HFFc6 (cell line): ENCODE data around the gene DNAH6. TPM values are rescaled to one million over a fixed set of nuclear protein-coding genes. Genes with fewer than 3 reads are reported as not detected.
A peak's percentile ranks its signal among the peaks of the same experiment; 100 is the strongest.

Experiments
- DNase-seq: peaks from one replicate; pipeline ENCODE4 v3.0.0-alpha.2; 2018
- H3K27ac Mint-ChIP-seq: 2 replicates; pipeline ENCODE4 v1.8.0; 2020; ENCODE audit warnings: mild to moderate bottlenecking, mixed read lengths
- H3K27me3 Mint-ChIP-seq: 2 replicates; pipeline ENCODE4 v1.8.0; 2021; ENCODE audit warnings: mild to moderate bottlenecking, moderate library complexity, mixed read lengths; ENCODE audit not compliant: insufficient read depth
- H3K36me3 Mint-ChIP-seq: 2 replicates; pipeline ENCODE4 v1.8.0; 2021; ENCODE audit warnings: low read depth, mixed read lengths
- H3K4me1 Mint-ChIP-seq: 2 replicates; pipeline ENCODE4 v1.8.0; 2020; ENCODE audit warnings: low read depth, mixed read lengths
- H3K4me3 Mint-ChIP-seq: 2 replicates; pipeline ENCODE4 v1.8.0; 2020; ENCODE audit warnings: mild to moderate bottlenecking, moderate library complexity, mixed read lengths
- H3K9me3 Mint-ChIP-seq: 2 replicates; pipeline ENCODE4 v1.8.0; 2020; ENCODE audit warnings: mild to moderate bottlenecking, mixed read lengths
- total RNA-seq, 6 experiments: library from RNA; stranded (reverse); fragmentation: NEBNext Ultra II Directional; extraction: Animal tissue kit (Norgen Biotek cat#: 25700); gene quantifications; 2 replicates in 1 of 6; 3 replicates in 5 of 6; pipeline ENCODE4 v1.2.3, GENCODE V29; 2021
- TF ChIP-seq, protein P1 (sequence below): fragments of 200-600 bp; sonication (generic); IDR thresholded peaks from 2 replicates; pipeline ENCODE4 v1.5.0; 2021; ENCODE audit warnings: antibody characterized with exemption, mild to moderate bottlenecking

The DNAH6 gene
- total RNA-seq, 6 experiments from 2014 or later = 0.05 to 0.46 (median 0.05) TPM; not detected in 1

DNA sequence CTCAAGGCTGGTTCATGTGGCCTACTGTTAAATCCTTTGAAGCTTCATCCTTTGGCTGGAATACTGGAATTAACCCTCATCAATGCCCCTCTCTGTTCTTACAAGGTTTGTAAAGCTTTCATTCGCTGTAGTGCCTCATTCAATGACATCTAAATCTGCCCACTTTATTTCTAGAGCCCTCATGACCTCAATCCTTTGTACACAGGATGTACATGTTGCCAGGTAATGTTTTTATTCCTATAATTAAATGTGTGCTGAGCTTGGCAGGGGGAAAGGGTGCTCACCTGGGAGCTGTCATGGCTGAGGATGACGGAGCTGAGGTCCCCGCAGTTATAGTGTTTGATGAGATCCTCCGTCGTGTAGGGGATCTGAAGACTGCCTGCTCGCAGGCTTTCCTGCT is 325.3 kb downstream of the DNAH6 start:
- Mint-ChIP-seq H3K9me3 (peaks cover 6% of the 10 kb centered on the region), H3K4me1 (peaks cover 48% of the 10 kb centered on the region), H3K27ac (no peak overlapping the region), H3K4me3 (no peak overlapping the region), H3K27me3 (no peaks in the 10 kb centered on the region), H3K36me3 (peaks cover 18% of the 10 kb centered on the region)
- TF ChIP-seq, protein P1, sequence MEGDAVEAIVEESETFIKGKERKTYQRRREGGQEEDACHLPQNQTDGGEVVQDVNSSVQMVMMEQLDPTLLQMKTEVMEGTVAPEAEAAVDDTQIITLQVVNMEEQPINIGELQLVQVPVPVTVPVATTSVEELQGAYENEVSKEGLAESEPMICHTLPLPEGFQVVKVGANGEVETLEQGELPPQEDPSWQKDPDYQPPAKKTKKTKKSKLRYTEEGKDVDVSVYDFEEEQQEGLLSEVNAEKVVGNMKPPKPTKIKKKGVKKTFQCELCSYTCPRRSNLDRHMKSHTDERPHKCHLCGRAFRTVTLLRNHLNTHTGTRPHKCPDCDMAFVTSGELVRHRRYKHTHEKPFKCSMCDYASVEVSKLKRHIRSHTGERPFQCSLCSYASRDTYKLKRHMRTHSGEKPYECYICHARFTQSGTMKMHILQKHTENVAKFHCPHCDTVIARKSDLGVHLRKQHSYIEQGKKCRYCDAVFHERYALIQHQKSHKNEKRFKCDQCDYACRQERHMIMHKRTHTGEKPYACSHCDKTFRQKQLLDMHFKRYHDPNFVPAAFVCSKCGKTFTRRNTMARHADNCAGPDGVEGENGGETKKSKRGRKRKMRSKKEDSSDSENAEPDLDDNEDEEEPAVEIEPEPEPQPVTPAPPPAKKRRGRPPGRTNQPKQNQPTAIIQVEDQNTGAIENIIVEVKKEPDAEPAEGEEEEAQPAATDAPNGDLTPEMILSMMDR = no peak
- DNase-seq = no peak

DNA sequence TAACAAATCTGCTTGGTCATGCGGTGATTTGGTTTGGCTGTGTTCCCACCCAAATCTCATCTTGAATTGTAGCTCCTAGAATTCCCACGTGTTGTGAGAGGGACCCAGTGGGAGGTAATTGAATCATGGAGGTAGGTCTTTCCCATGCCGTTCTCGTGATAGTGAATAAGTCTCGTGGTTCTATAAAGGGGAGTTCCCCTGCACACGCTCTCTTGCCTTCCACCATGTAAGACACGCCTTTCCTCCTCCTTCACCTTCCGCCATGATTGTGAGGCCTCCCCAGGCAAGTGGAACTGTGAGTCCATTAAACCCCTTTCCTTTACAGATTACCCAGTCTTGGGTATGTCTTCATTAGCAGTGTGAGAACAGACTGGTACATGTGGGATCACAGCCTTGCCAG is 327.8 kb downstream of the DNAH6 start:
- H3K4me3 Mint-ChIP-seq = no peak overlapping the region
- H3K27me3 Mint-ChIP-seq = no peaks in the 10 kb centered on the region
- H3K4me1 Mint-ChIP-seq = peaks cover 46% of the 10 kb centered on the region
- TF ChIP-seq, protein P1 = no peak
- H3K36me3 Mint-ChIP-seq = no peaks in the 10 kb centered on the region
- H3K9me3 Mint-ChIP-seq = no peaks in the 10 kb centered on the region
- no peak overlapping the region for H3K27ac Mint-ChIP-seq
- DNase-seq = no peak

DNA sequence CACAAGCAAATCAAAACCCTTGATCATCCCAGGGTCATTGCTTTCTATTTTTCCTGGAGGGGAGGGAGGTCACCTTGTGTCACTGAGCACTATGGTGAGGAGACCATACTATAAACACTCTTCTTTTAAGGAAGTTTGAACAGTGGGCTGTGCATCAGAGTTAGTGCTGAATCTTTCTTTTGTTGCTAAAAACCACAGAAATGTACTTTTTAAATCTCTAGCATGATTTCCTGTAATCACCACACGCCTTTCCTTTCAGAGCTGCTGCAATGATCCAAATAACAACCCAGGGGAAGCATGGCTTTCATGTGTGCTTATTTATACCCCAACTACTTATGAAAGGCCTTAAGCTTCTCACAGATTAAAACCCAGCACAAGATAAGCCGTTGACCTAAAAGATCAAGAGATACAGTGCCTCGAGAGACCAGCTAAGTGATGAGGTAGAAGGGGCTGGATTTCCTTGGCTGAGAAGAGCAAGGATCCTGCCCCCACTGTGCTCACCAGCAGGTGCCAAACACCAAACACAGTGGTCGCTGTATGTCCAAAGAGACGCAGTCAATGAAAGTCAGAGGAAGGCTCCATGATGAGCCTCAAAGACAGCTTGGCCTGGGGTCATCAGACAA is 329.9 kb downstream of the DNAH6 start:
- Mint-ChIP-seq H3K27ac (peak overlapping the region; percentile 25; the same call in 1 of the 2 replicates), H3K4me1 (peaks cover 35% of the 10 kb centered on the region), H3K27me3 (no peaks in the 10 kb centered on the region; the same call in 1 of the 2 replicates), H3K9me3 (no peaks in the 10 kb centered on the region), H3K4me3 (no peak overlapping the region), H3K36me3 (no peaks in the 10 kb centered on the region)
- no peak for DNase-seq
- TF ChIP-seq, protein P1 = no peak

DNA sequence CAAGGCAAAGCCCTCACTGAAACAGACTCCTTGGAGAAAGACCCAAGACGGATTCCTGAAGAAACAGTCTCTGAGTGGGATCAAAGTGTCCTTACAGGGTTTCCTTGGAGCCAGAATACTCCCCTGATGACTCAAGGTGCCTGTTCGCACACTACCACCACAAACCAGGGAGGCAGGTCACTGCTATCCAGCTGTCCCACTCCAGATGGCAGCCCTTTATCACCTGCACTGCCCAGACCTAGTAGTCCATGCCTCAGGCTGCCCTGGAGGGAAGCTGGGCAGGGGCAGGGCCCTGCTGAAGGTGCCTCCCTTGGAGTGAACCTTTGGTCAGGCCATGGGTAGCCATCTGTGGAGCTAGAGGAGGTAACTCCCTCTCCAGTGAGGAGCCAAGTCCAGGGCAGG is 330.4 kb downstream of the DNAH6 start:
- Mint-ChIP-seq H3K4me1 (peaks cover 35% of the 10 kb centered on the region), H3K4me3 (no peak overlapping the region), H3K27me3 (no peaks in the 10 kb centered on the region; the same call in 1 of the 2 replicates), H3K9me3 (no peaks in the 10 kb centered on the region), H3K36me3 (no peaks in the 10 kb centered on the region; the same call in 1 of the 2 replicates), H3K27ac (no peak overlapping the region)
- DNase-seq = peak; percentile 3
- TF ChIP-seq, protein P1 = no peak

DNA sequence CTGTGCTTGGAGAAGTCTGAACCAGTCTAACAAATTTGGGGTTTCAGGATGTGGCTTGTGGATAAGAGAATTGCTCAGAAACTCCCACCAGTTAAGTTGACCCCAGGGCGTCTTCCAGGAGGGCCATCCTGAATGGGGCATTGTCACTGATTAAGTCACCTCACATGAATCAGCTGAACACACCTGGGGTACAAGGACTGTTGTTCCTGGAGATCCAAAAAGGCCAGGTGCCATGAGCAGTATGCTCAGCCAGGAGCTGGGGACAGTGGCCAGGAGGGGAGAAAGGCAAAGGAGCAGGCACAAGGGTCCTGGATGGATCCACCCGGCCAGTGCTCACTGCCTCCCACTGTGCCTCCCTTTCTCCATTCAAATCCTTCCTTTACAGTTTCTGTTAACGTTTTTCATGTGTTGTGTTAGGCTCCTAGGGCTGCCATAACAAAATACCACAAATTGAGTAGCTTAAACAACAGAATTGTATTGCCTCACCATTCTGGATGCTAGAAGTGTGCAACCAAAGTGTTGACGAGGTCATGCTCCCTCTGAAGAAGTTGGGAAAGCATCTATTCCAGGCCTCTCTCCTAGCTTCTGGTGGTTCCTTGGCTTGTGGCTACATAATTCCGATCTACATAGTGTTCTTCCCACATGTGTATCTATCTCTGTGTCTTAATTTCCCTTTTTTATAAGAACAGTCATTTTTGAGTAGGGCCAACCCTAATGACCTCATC is 331.2 kb downstream of the DNAH6 start:
- peaks cover 35% of the 10 kb centered on the region for H3K4me1 Mint-ChIP-seq
- no peak overlapping the region for H3K27ac Mint-ChIP-seq
- no peak overlapping the region for H3K4me3 Mint-ChIP-seq
- TF ChIP-seq, protein P1 = no peak
- no peaks in the 10 kb centered on the region; the same call in 1 of the 2 replicates for H3K27me3 Mint-ChIP-seq
- H3K36me3 Mint-ChIP-seq = no peaks in the 10 kb centered on the region; the same call in 1 of the 2 replicates
- no peaks in the 10 kb centered on the region for H3K9me3 Mint-ChIP-seq
- DNase-seq = no peak
